Neural cell (in vitro differentiated cells): ENCODE data around the gene TVP23C.

ENCODE experiments used
- CTCF ChIP-seq: fragments of 450-650 bp; IDR thresholded peaks from 2 replicates; pipeline ENCODE4 v1.5.1; 2014; ENCODE audit warnings: antibody characterized with exemption, mild to moderate bottlenecking, moderate library complexity; ENCODE audit not compliant: poor library complexity, severe bottlenecking
- POLR2AphosphoS5 ChIP-seq: IDR thresholded peaks from 2 replicates; pipeline ENCODE4 v1.6.1; 2012
- RAD21 ChIP-seq: fragments of 450-650 bp; conservative IDR thresholded peaks from 2 replicates; pipeline ENCODE4 v1.6.1; 2014; ENCODE audit warnings: antibody characterized with exemption, mild to moderate bottlenecking, moderate library complexity
- REST ChIP-seq: IDR thresholded peaks from 2 replicates; pipeline ENCODE4 v1.6.1; 2012; ENCODE audit warnings: borderline replicate concordance
- SMC3 ChIP-seq: fragments of 450-650 bp; conservative IDR thresholded peaks from 2 replicates; pipeline ENCODE4 v1.6.1; 2014; ENCODE audit warnings: antibody characterized with exemption, mild to moderate bottlenecking, moderate library complexity; ENCODE audit not compliant: poor library complexity

- TF ChIP-seq CTCF (no peak), RAD21 (no peak), REST (no peak), POLR2AphosphoS5 (no peak), SMC3 (no peak)
Measured at GRCh38 chr17:15498107-15498506, 65.2 kb downstream of the TVP23C start.
